Tibial nerve (tissue), 4 donors: ENCODE results near the gene THBS2. TPM values are rescaled to one million over a fixed set of nuclear protein-coding genes. Genes with fewer than 3 reads are reported as not detected.
"Not testable (repeated sequence)": the region's sequence is repeated elsewhere in the genome, so short reads cannot be mapped to it uniquely, and the experiment has no call there.

Experiments used
- DNase-seq, 2 donors: peaks; one replicate each; pipeline ENCODE4 v3.0.0-alpha.2; 2019; ENCODE audit warnings: low spot score in 2 of 2
- H3K27ac ChIP-seq, 4 donors: fragments of 200-600 bp; sonication (generic) in 3 of 4; one replicate each; pipeline ENCODE4 v1.5.1; 2017 to 2019; ENCODE audit warnings: mild to moderate bottlenecking in 1 of 4
- H3K27me3 ChIP-seq, 2 donors: fragments of 200-600 bp; sonication (generic) in 1 of 2; one replicate each; pipeline versions ENCODE4 v1.5.1 to v1.6.0; 2017 to 2019
- H3K36me3 ChIP-seq, 3 donors: fragments of 200-600 bp; sonication (generic); one replicate each; pipeline ENCODE4 v1.5.1; 2018 to 2019
- H3K4me1 ChIP-seq, 4 donors: fragments of 200-600 bp; sonication (generic) in 3 of 4; one replicate each; pipeline ENCODE4 v1.5.1; 2017 to 2019
- H3K4me3 ChIP-seq, 4 donors: fragments of 200-600 bp; sonication (generic) in 3 of 4; one replicate each; pipeline ENCODE4 v1.5.1; 2017 to 2019; ENCODE audit warnings: mild to moderate bottlenecking in 1 of 4, moderate library complexity in 1 of 4
- H3K9me3 ChIP-seq, 4 donors: fragments of 200-600 bp; sonication (generic) in 3 of 4; one replicate each; pipeline ENCODE4 v1.5.1; 2017 to 2019
- EP300 ChIP-seq, 2 donors: sonication (generic); formaldehyde crosslinking; IDR thresholded peaks; one replicate each; pipeline ENCODE4 v1.6.1; 2017; ENCODE audit warnings: antibody characterized with exemption in 2 of 2, mild to moderate bottlenecking in 1 of 2
- POLR2A ChIP-seq, 2 donors: fragments of 450-650 bp; IDR thresholded peaks; one replicate each; pipeline ENCODE4 v1.6.1; 2017; ENCODE audit warnings: antibody characterized with exemption in 2 of 2, mild to moderate bottlenecking in 2 of 2, moderate library complexity in 2 of 2
- WGBS, 2 donors: methylation state at CpG; one replicate each; pipeline ENCODE4 v1.1.5; 2018; 5-methylcytosine and 5-hydroxymethylcytosine counted together
- total RNA-seq, 4 donors: library from RNA; depleted of rRNA; stranded (reverse); fragments of >200 nt; gene quantifications; one replicate each; pipeline ENCODE4 v1.1.0, GENCODE V29; 2016
- TF ChIP-seq, protein P1 (sequence below), 5 experiments: fragments of 200-600 bp in 3 of 5; fragments of 450-650 bp in 2 of 5; sonication (generic) in 3 of 5; IDR thresholded peaks; one replicate each; pipeline ENCODE4 v1.5.1; 2016 to 2019; ENCODE audit warnings: antibody characterized with exemption in 5 of 5, mild to moderate bottlenecking in 3 of 5, moderate library complexity in 2 of 5

Gene THBS2
- total RNA-seq, 4 donors from 2014 or later = 39.5 to 107 (median 82.7) TPM

DNA sequence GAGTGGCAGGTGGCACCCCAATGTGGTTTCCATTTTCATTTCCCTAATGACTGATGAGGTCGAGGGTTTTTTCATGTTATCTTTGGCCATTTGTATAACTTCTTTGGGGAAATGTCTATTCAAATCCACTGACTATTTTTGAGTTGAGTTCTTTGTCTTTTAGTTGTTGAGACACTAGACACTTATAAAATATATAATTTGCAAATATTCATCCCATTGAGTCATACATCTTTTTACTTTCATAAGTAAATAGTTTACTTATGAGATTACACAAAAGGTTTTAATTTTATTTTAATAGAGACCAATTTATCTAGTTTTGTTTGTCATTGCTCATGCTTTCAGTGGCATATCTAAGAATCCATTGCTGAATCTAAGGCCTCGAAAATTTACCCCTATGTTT is 49.5 kb downstream of the THBS2 start:
- DNase-seq = no peak
- no peaks in the 10 kb centered on the region for H3K27me3 ChIP-seq
- H3K9me3 ChIP-seq = peaks cover 0 to 18% (median 4%) of the 10 kb centered on the region in 4 donors
- no peaks in the 10 kb centered on the region for H3K36me3 ChIP-seq
- WGBS, 2 donors = 72 to 73% methylated on average over 2 of the region's 2 CpGs
- TF ChIP-seq, protein P1, sequence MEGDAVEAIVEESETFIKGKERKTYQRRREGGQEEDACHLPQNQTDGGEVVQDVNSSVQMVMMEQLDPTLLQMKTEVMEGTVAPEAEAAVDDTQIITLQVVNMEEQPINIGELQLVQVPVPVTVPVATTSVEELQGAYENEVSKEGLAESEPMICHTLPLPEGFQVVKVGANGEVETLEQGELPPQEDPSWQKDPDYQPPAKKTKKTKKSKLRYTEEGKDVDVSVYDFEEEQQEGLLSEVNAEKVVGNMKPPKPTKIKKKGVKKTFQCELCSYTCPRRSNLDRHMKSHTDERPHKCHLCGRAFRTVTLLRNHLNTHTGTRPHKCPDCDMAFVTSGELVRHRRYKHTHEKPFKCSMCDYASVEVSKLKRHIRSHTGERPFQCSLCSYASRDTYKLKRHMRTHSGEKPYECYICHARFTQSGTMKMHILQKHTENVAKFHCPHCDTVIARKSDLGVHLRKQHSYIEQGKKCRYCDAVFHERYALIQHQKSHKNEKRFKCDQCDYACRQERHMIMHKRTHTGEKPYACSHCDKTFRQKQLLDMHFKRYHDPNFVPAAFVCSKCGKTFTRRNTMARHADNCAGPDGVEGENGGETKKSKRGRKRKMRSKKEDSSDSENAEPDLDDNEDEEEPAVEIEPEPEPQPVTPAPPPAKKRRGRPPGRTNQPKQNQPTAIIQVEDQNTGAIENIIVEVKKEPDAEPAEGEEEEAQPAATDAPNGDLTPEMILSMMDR (IDR thresholded peaks at IDR 0.05) = no peak
- TF ChIP-seq EP300 (IDR thresholded peaks at IDR 0.05) (no peak), POLR2A (IDR thresholded peaks at IDR 0.05) (no peak)
- H3K4me3 ChIP-seq = no peak overlapping the region
- no peaks in the 10 kb centered on the region for H3K4me1 ChIP-seq
- no peak overlapping the region for H3K27ac ChIP-seq

DNA sequence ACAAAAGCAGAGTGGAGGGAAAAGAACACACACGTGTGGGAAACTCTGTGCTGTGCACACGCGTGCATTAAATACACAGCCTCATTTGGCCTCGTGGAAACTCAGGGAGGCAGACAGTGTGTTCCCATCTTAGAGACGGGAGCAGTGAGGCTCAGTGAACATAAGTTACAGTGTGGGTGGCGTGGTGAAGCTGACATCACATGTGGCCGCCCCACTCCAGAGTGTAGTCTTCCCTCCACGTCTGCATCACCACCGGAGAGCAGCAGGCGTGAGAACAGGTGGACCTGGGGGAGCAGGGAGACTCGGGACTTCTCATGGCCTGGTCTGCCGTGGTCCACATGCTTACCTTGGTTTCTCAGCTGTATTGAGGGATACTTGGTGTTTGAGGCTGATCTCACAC is 51.7 kb downstream of the THBS2 start:
- 89 to 96% methylated on average over 7 to 12 of the region's 12 CpGs for WGBS, 2 donors

DNA sequence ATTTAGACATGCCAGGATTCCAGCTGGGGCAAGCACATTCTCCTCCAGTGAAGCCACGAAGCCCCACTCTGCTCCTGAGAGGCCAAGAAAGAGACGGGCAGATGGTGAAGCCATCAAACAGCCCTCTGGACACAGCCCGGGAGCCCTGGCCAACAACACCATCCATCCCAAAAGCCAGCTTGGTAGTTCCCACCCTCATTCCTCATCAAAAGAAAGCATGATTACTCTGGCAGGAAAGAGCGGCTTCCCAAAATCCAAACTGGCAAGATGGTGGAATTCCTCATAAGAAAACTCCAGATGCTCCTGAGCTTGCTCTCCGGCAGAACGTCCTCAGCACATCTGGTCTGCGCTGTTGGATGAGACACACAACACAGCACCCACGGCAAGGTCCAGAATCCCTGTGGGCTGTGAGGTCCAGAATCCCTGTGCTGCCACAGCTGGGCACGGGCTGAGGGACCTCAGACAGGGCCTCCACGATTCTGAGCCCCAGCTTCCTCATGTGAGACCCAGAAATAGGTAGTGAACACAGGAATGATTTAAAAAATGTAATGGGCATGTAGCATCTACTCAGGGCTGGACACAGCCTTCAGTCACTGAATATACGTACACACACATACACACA is 52.6 kb downstream of the THBS2 start:
- DNase-seq = no peak
- Histone ChIP-seq H3K36me3 (no peaks in the 10 kb centered on the region), H3K4me1 (no peaks in the 10 kb centered on the region), H3K27me3 (no peaks in the 10 kb centered on the region), H3K9me3 (no peaks in the 10 kb centered on the region), H3K27ac (no peak overlapping the region), H3K4me3 (no peak overlapping the region)
- TF ChIP-seq, protein P1 (IDR thresholded peaks at IDR 0.05) = no peak
- no peak for TF ChIP-seq EP300 (IDR thresholded peaks at IDR 0.05)
- TF ChIP-seq POLR2A (IDR thresholded peaks at IDR 0.05) = no peak
- 85 to 87% methylated on average over 11 of the region's 11 CpGs for WGBS, 2 donors

More for the DNA sequence above, 51.7 kb downstream of the THBS2 start:
- no peak for DNase-seq
- TF ChIP-seq, protein P1 (IDR thresholded peaks at IDR 0.05) = no peak
- no peak for TF ChIP-seq EP300 (IDR thresholded peaks at IDR 0.05)
- TF ChIP-seq POLR2A (IDR thresholded peaks at IDR 0.05) = no peak
- H3K27ac ChIP-seq = no peak overlapping the region
- no peaks in the 10 kb centered on the region for H3K4me1 ChIP-seq
- peaks cover 0 to 3% (median 1%) of the 10 kb centered on the region in 4 donors for H3K9me3 ChIP-seq
- H3K4me3 ChIP-seq = no peak overlapping the region
- H3K27me3 ChIP-seq = no peaks in the 10 kb centered on the region
- H3K36me3 ChIP-seq = no peaks in the 10 kb centered on the region

DNA sequence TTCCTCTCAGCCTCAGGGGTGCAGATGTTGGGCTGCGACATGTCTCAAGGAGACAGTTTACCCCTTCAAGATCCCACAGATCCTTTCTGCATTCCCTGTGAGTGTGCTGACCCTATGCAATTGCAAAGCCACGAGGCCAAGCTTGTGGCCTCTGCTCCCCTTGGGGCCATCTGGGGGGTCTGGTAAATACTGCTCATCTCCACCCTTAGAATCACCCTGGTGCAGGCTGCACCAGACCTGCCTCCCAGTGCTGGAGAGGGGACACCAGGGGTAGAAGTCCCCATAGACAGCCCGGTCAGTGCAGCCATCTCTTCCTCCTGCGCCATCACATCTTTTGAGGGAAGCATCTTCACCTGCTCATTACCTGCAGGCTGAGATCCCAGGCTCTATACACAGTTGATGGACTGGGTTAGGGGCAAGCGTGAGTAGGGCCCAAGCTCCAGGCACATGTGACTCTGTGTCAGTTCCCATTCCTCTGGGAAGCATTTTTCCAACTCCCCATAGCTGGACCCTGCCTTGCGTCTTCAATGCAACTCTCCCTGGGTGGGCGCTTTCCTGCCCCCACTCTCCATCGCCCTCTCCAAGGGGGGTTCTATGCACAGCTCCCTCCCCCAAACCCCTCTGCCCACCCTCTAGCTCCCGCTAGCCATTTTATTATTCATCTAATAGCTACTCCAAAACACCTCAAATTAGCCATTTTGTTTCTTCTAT is 53.9 kb downstream of the THBS2 start:
- H3K9me3 ChIP-seq = no peaks in the 10 kb centered on the region
- H3K27me3 ChIP-seq = no peaks in the 10 kb centered on the region
- WGBS, 2 donors = 89 to 91% methylated on average over 9 of the region's 9 CpGs
- no peak for DNase-seq
- no peak overlapping the region for H3K27ac ChIP-seq
- H3K4me3 ChIP-seq = no peak overlapping the region
- TF ChIP-seq POLR2A (IDR thresholded peaks at IDR 0.05) = no peak
- TF ChIP-seq, protein P1 (IDR thresholded peaks at IDR 0.05) = no peak
- H3K4me1 ChIP-seq = no peaks in the 10 kb centered on the region
- H3K36me3 ChIP-seq = no peaks in the 10 kb centered on the region

DNA sequence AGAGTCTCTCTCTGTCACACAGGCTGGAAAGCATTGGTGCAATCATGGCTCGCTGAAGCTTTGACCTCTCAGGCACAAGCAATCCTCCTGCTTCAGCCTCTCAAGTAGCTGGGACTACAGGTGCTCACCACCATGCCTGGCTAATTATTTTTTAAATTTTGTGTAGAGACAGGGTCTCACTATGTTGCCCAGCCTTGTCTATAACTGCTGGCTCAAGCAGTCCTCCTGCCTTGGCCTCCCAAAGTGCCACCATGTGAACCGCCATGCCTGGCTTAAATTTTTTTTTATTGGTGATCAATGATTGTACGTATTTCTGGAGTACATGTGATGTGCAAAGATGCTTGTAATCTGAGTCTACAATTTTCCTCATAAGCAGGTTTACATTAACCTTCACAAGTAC is 54.8 kb downstream of the THBS2 start:
- Histone ChIP-seq H3K36me3 (no peaks in the 10 kb centered on the region), H3K9me3 (no peaks in the 10 kb centered on the region), H3K27ac (no peak overlapping the region), H3K27me3 (no peaks in the 10 kb centered on the region), H3K4me1 (no peaks in the 10 kb centered on the region), H3K4me3 (no peak overlapping the region)
- DNase-seq = no peak
- no peak for TF ChIP-seq EP300 (IDR thresholded peaks at IDR 0.05)
- TF ChIP-seq, protein P1 (IDR thresholded peaks at IDR 0.05) = no peak
- no peak for TF ChIP-seq POLR2A (IDR thresholded peaks at IDR 0.05)
- 94 to 100% methylated on average over 3 of the region's 3 CpGs for WGBS, 2 donors

DNA sequence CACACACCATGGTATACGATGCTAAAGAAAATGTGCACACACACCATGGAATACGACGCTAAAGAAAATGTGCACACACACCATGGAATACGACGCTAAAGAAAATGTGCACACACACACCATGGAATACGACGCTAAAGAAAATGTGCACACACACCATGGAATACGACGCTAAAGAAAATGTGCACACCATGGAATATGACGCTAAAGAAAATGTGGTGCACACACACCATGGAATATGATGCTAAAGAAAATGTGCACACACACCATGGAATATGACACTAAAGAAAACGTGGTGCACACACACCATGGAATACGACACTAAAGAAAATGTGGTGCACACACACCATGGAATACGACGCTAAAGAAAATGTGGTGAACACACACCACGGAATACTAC is 55.7 kb downstream of the THBS2 start:
- not testable (repeated sequence) for H3K9me3 ChIP-seq, H3K27me3 ChIP-seq, DNase-seq, H3K4me3 ChIP-seq, H3K4me1 ChIP-seq, H3K36me3 ChIP-seq, H3K27ac ChIP-seq
- WGBS, 2 donors = 94% methylated on average over 15 of the region's 15 CpGs

DNA sequence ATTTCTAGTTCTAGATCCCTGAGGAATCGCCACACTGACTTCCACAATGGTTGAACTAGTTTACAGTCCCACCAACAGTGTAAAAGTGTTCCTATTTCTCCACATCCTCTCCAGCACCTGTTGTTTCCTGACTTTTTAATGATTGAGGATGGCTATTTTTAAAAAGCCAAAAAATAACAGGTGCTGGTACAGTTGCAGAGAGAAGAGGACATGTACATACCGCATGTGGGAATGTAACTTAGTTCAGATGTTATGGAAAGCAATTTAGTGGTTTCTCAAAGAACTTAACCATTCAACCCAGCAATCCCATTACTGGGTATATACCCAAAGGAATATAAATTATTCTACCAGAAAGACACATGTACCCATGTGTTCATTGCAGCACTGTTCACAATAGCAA is 57.4 kb downstream of the THBS2 start:
- not testable (repeated sequence) for H3K4me3 ChIP-seq

More for the DNA sequence above, 57.4 kb downstream of the THBS2 start:
- H3K36me3 ChIP-seq, H3K27me3 ChIP-seq, H3K9me3 ChIP-seq, H3K4me1 ChIP-seq, DNase-seq, H3K27ac ChIP-seq: not testable (repeated sequence)
- WGBS, 2 donors = 86 to 93% methylated on average over 2 of the region's 2 CpGs
